MM.1S (cell line): ENCODE measurements around the gene ANGEL2.

ENCODE experiments used
- CTCF ChIP-seq: fragments of 300-600 bp; sonication (generic); IDR thresholded peaks from 2 replicates; pipeline ENCODE4 v1.5.1; 2016; ENCODE audit warnings: antibody characterized with exemption, low read length, mixed read lengths
- EZH2 ChIP-seq: fragments of 300-600 bp; sonication (generic); optimal IDR thresholded peaks from 2 replicates; pipeline ENCODE3; 2017; ENCODE audit warnings: low read depth, mild to moderate bottlenecking, antibody characterized with exemption, low read length, mixed read lengths

- TF ChIP-seq CTCF = no peak
- TF ChIP-seq EZH2 = no peak
Observed at GRCh38 chr1:212945056-212945455, 70.6 kb downstream of the ANGEL2 start.
